Measurements from ENCODE around the gene LSR. TPM values are rescaled to one million over a fixed set of nuclear protein-coding genes. Genes with fewer than 3 reads are reported as not detected.
"Not testable (repeated sequence)": the region's sequence is repeated elsewhere in the genome, so short reads cannot be mapped to it uniquely, and the experiment has no call there.

Gene LSR
- polyA plus RNA-seq, 6 donors from 2014 or later = 11.7 to 46.3 (median 34.8) TPM

DNA sequence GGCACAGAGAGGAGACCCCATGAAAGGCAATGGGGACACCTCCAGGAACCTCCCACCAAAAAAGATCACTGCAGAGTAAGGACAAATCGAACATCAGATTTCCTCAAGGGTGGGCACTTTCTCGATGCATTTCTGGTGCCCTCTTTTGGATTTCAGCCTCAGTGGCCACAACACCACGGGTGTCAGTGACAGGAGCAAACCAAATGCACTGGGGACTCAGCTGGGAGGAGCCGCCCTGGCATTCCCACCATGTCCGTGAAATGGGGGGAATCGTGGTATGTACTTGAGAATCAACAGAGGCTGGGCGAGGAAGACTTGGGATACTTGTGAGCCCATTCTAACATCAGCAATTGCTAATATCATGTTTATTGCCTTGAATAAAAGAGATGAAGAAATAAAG lies 36.6 kb upstream of the LSR start:
- Mint-ChIP-seq H3K9me3 (peaks cover 0 to 16% (median 4%) of the 10 kb centered on the region in 7 donors), H3K4me3 (peak overlapping the region; percentile 75 to 95 (median 86)), H3K36me3 (peaks cover 0 to 9% of the 10 kb centered on the region in 2 donors), H3K4me1 (peaks cover 39 to 92% (median 70%) of the 10 kb centered on the region in 3 donors), H3K27me3 (no peaks in the 10 kb centered on the region), H3K27ac (peak overlapping the region; percentile 100)
- no peak for ATAC-seq (ENCODE audit: low read depth in 2 of 2)
- DNase-seq = no peak

DNA sequence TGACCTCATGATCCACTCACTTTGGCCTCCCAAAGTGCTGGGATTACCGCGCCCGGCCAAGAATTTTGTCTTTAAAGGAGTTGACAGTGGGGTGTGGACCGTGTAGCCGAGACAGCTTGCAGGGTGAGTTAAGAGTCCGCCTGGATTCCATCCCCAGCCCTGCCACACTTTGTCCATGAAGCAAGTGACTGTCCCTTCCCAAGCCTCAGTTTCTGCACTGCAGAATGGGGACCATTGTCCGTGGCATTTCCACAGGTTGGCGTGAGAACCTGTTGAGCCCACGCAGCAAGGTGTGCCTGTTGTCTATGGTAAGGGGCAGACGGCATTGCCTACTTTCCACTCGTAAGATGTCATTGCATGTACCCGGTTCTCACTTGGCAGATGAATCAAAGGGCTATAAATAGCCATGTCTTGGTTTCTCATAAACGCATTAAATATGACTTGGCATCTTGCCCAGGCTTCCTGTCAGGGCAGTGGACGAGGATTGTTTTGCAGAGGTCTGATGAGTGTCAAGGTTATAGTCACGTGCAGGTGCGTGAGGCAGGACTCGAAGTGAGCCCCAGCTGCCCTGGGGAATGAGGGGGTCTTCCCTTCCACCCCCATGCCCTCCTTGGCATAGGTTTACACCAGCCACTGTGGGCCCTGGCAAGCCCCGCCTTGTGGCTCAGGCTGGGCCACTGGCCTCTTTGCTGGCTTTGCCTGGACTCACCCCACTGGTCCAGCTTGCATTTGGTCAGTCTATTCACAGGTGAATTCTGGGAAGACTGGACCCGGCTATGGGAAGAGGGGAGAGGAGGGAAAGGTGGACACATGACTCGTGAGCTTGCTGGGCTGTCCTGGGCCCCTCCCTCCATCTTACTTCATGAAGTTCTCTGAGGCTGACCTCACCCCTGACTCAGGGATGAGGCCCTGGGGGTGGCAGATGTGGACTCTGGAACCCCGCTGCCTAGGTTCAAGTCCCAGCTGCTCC lies 34.9 kb upstream of the LSR start:
- Mint-ChIP-seq H3K4me3 (peak overlapping the region; percentile 50 to 95 (median 84)), H3K27ac (peak overlapping the region; percentile 100), H3K4me1 (peaks cover 34 to 87% (median 64%) of the 10 kb centered on the region in 3 donors), H3K27me3 (no peaks in the 10 kb centered on the region), H3K36me3 (peaks cover 0 to 9% of the 10 kb centered on the region in 2 donors), H3K9me3 (peaks cover 0 to 10% (median 1%) of the 10 kb centered on the region in 7 donors)
- peak; percentile 95 for DNase-seq
- ATAC-seq (ENCODE audit: low read depth in 2 of 2) = peak; percentile 61 to 65

DNA sequence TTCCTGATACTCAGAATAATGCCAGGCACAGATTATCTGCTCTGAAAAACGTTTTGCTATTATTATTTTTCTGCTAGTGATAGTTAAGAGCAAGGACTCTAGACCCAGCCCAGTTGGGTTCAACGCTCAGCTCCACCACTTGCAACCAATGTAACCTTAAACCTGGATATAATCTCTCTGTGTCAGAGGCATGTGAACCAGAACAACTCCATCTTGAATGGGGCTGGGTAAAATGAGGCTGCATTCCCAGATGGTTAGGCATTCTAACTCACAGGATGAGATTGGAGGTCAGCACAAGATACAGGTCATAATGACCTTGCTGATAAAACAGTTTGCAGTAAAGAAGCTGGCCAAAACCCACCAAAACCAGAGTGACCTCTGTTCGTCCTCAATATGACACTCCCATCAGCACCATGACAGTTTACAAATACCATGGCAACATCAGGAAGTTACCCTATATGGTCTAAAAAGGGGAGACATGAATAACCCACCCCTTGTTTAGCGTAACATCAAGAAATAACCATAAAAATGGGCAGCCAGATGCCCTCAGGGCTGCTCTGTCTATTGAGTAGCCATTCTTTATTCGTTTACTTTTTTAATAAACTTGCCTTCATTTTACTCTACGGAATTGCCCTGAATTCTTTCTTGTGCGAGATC lies 33.9 kb upstream of the LSR start:
- H3K4me1 Mint-ChIP-seq = peaks cover 38 to 77% (median 64%) of the 10 kb centered on the region in 3 donors
- H3K36me3 Mint-ChIP-seq = peaks cover 0 to 9% of the 10 kb centered on the region in 2 donors
- no peaks in the 10 kb centered on the region for H3K27me3 Mint-ChIP-seq
- no peak for ATAC-seq (ENCODE audit: low read depth in 2 of 2)
- H3K27ac Mint-ChIP-seq = peak overlapping the region; percentile 100
- H3K4me3 Mint-ChIP-seq = peak overlapping the region in 4 of 8 donors; percentile 35 to 82 (median 68)
- peaks cover 0 to 10% (median 3%) of the 10 kb centered on the region in 7 donors for H3K9me3 Mint-ChIP-seq
- no peak for DNase-seq

DNA sequence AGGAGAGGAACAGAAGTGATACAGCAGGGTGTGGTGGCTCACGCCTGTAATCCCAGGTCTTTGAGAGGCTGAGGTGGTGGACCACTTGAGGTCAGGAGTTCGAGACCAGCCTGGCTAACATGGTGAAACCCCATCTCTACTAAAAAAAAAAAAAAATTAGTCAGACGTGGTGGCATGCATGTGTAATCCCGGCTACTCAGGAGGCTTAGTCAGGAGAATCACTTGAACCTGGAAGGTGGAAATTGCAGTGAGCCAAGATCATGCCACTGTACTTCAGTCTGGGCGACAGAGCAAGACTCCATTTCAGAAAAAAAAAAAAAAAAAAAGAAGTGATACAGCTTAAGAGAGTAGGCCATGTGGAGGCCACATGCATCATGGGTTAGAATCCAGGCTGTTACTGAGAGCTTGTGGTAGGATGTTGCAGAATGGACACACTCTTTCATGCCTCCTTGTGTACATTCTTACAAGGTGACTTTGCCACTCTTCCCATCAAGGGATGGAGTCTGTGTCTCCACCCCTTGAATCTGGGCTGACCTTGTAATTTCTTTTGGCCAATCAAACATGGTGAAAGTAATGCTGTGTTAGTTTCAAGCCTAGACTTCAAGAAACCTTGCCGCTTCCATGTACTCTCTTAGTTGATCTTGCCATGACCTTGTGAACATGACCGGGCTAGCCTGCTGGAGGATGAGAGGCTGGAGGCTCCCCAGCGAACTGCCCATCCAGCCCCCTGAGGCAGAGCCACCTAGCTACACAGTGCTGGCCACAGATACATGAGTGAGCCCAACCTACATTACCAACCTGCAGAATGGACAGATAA lies 32.6 kb upstream of the LSR start:
- peaks cover 33 to 68% (median 57%) of the 10 kb centered on the region in 3 donors for H3K4me1 Mint-ChIP-seq
- peak overlapping the region; percentile 82 to 100 (median 100) for H3K27ac Mint-ChIP-seq
- DNase-seq (no peak), ATAC-seq (ENCODE audit: low read depth in 2 of 2) (no peak)
- H3K9me3 Mint-ChIP-seq = peaks cover 0 to 10% (median 3%) of the 10 kb centered on the region in 7 donors
- H3K27me3 Mint-ChIP-seq = no peaks in the 10 kb centered on the region
- peak overlapping the region in 3 of 8 donors; percentile 7 to 69 (median 45) for H3K4me3 Mint-ChIP-seq
- peaks cover 0 to 9% of the 10 kb centered on the region in 2 donors for H3K36me3 Mint-ChIP-seq

DNA sequence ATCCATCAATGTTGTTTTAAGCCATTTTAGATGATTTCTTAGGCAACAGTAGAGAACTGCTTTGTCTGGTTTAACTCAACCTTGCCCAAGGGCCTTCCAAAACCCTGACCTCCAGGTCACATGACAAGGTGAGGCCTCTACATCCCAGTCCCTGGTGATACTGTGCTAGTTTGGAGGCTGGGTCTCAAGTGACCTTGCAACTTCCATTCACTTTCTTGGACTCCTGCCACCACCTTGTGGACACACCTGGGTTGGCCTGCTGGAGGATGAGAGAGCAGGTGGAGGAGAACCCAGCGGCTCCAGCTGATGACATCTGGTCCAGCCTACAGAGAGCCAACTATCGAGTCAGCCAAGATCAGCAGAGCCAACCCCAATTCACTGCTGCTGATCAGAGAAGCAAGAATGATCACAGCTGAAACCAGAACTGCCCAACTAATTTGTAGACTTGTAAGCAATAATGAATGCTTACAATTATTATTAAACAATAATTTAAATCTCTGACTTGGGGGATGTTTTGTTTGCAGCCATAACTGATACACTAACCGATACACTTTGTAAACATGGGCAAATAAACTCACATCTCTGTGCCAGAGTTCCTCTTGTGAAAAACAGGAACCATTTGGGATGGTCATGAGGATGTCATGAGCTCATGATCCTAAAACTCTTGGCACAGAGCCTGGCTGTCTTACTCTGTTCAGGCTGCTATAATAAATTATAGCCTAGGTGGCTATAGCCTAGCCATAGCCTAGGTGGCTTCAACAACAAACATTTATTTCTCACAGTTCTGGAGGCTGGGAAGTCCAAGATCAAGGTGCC lies 31.8 kb upstream of the LSR start:
- peaks cover 0 to 7% (median 3%) of the 10 kb centered on the region in 7 donors for H3K9me3 Mint-ChIP-seq
- peak overlapping the region in 2 of 8 donors; percentile 6 to 20 for H3K4me3 Mint-ChIP-seq
- peak overlapping the region; percentile 28 to 100 (median 97) for H3K27ac Mint-ChIP-seq
- H3K27me3 Mint-ChIP-seq = no peaks in the 10 kb centered on the region
- DNase-seq (no peak), ATAC-seq (ENCODE audit: low read depth in 2 of 2) (no peak)
- H3K4me1 Mint-ChIP-seq = peaks cover 26 to 60% (median 54%) of the 10 kb centered on the region in 3 donors
- H3K36me3 Mint-ChIP-seq = peaks cover 0 to 5% of the 10 kb centered on the region in 2 donors

DNA sequence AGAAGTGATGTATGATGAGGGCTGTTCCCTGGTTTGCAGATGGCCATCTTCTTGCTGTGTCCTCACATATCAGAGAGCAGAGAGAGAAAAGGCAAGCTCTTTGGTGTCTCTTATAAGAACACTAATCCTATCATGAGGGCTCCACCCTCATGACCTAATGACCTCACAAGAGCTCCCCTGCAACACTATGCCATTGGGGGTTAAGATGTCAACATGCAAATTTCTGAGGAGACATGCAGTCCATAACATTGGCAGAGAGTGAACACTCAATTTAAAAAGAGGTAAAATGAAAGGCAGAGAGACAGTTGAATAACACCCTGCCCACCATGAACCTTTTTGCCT lies 31.2 kb upstream of the LSR start:
- Mint-ChIP-seq H3K4me3 (no peak overlapping the region), H3K36me3 (no peaks in the 10 kb centered on the region), H3K27me3 (no peaks in the 10 kb centered on the region), H3K27ac (peak overlapping the region in 3 of 6 donors; percentile 28 to 100 (median 81)), H3K9me3 (peaks cover 0 to 3% (median 0%) of the 10 kb centered on the region in 7 donors), H3K4me1 (peaks cover 20 to 59% (median 54%) of the 10 kb centered on the region in 3 donors)
- DNase-seq (no peak), ATAC-seq (ENCODE audit: low read depth in 2 of 2) (no peak)

DNA sequence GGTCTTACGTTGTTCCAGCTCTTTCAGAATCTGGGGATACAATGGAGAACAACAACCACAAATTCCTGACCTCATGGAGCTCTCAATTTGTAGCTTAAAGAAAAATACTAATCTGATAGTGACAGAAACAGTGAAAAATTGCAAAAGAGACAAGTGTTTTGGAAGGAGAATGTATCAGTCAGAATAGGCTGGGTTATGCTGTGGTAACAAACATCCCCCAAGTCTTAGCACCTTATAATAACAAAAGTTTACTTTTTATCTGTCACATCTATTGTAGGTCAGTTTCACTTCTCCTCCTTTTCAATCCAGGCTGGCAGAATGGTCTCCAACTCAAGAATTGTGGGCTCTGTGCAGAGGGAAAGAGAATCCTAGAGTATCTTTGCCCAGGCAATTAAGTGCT lies 29.8 kb upstream of the LSR start:
- Mint-ChIP-seq H3K27me3 (no peaks in the 10 kb centered on the region), H3K27ac (no peak overlapping the region), H3K4me1 (peaks cover 20 to 57% (median 46%) of the 10 kb centered on the region in 3 donors), H3K9me3 (peaks cover 0 to 3% (median 0%) of the 10 kb centered on the region in 7 donors), H3K36me3 (no peaks in the 10 kb centered on the region), H3K4me3 (no peak overlapping the region)
- DNase-seq (no peak), ATAC-seq (ENCODE audit: low read depth in 2 of 2) (no peak)

DNA sequence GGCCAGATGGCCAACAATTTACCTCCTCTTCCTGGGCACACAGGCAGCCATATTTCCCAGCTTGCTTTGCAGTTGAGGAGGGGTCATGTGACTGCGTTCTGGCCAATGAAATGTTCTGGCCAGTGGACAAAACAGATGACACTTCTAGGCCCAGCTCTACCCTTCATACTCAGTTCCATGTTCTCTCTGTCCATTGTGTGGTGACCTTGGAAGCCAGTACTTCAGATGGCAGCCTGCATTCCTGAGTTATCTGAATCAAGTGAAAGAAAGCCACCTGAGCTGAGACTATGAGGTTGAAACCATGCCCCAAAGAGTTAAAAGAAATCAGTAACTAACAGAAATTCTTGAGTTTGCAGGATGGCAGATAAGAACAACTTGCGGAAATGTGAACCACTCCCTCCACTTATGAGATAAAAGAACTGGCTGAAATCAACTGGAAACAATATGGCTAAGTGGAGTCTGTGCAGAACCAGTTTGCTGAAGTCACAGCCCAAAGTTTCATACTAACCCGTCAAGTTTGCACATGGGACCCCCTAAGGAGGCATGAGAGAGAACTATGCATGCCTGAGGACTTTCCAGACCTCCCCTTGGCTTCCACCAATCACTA lies 28.4 kb upstream of the LSR start:
- H3K4me3 Mint-ChIP-seq = no peak overlapping the region
- peaks cover 18 to 55% (median 40%) of the 10 kb centered on the region in 3 donors for H3K4me1 Mint-ChIP-seq

DNA sequence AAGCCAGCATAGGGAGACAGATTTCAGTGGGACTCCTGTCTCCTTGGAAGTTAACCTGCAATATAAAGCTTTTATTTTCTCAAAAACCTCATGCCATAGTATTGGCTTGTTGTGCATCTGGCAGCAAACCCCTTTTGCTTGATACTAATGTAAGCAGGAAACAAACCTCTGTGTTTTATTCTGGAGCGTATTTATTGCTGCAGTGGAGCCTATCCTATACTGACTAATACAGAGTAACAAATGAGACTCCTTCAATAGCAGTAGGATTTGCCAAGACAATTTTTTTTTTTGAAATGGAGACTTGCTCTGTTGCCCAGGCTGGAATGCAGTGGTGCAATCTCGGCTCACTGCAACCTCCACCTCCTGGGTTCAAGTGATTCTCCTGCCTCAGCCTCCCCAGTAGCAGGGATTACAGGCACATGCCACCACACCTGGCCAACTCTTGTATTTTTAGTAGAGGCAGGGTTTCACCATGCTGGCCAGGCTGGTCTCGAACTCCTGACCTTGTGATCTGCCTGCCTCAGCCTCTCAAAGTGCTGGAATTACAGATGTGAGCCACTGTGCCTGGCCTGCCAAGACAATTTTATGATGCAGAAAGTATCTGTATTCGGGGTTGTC lies 27.7 kb upstream of the LSR start:
- ATAC-seq (ENCODE audit: low read depth in 2 of 2); H3K36me3 Mint-ChIP-seq; H3K27me3 Mint-ChIP-seq; H3K4me3 Mint-ChIP-seq; DNase-seq; H3K9me3 Mint-ChIP-seq: not testable (repeated sequence)
- H3K4me1 Mint-ChIP-seq = peaks cover 13 to 55% (median 40%) of the 10 kb centered on the region in 3 donors
- peak overlapping the region in 1 of 6 donors; percentile 13 for H3K27ac Mint-ChIP-seq

More for the DNA sequence above, 28.4 kb upstream of the LSR start:
- no peaks in the 10 kb centered on the region for H3K27me3 Mint-ChIP-seq
- peaks cover 0 to 3% (median 0%) of the 10 kb centered on the region in 7 donors for H3K9me3 Mint-ChIP-seq
- peak overlapping the region in 1 of 6 donors; percentile 13 for H3K27ac Mint-ChIP-seq
- no peaks in the 10 kb centered on the region for H3K36me3 Mint-ChIP-seq
- ATAC-seq (ENCODE audit: low read depth in 2 of 2) (no peak), DNase-seq (no peak)

DNA sequence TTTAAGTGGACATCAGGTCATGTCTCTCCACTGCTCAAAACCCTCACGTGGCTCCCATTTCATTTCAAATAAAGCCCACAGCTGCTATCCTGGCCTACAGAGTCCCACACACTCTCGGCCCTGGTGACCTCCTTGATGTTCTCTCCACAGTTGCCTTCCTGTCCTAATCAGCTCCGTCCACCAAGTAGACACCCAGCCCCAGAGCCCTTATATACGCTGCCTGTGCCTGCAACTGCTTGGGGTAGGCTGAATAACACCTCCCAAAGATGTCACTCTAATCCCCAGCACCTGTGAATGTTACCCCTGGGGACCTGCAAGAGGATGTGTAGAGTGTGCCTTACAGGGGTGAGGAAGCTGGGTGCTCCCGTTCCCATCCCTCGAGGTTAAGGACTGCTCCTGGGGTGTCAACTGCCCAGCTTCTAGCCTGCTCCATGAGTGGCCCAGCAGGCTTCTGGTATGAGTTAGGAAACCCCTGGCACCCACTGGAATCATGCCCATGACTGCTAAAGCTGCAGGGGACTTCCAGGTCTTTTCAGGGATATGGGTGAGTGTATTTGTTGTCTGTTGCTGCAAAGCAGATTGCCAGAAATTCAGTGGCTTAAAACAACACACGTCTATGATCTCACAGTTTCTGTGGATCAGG lies 26.3 kb upstream of the LSR start:
- no peak for DNase-seq
- H3K4me1 Mint-ChIP-seq = peaks cover 7 to 43% (median 33%) of the 10 kb centered on the region in 3 donors
- no peak overlapping the region for H3K4me3 Mint-ChIP-seq
- no peaks in the 10 kb centered on the region for H3K36me3 Mint-ChIP-seq
- H3K27ac Mint-ChIP-seq = peak overlapping the region in 1 of 6 donors; percentile 37
- no peaks in the 10 kb centered on the region for H3K27me3 Mint-ChIP-seq
- ATAC-seq (ENCODE audit: low read depth in 2 of 2) = no peak
- peaks cover 0 to 3% (median 0%) of the 10 kb centered on the region in 7 donors for H3K9me3 Mint-ChIP-seq

DNA sequence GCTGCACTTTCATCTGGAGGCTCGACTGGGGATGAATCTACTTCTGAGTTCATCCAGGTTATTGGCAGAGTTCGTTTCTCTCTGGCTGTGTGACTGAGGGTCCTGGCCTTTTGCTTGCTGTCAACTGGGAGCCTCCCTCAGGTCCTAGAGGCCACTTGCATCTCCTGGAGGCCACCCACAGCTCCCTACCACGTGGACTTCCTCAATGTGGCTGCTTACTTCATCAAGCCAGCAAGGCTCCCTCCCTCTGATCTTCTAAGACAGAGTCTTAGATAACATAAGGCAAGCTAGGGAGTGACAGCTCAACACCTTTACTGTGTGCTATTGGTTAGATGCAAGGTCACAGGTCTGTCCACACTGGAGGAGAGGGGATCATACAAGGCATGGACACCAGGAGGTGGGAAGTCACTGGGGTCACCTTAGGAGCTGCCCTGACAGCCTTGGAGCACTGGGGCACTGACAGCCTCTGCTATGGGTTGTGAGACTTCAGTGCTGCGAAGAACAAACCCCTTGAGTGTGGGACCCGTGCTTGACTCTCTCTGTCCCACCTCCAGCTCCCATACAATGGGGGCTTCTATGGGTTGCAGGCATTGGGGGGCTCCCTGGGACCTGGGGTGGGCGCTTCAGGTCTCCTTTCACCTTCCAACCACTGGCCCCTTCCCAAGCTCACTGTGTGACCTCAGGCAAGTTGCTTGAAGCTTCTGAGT lies 25.6 kb upstream of the LSR start:
- Mint-ChIP-seq H3K9me3 (peaks cover 0 to 3% (median 0%) of the 10 kb centered on the region in 7 donors), H3K27me3 (no peaks in the 10 kb centered on the region), H3K36me3 (no peaks in the 10 kb centered on the region), H3K4me1 (peaks cover 7 to 38% (median 33%) of the 10 kb centered on the region in 3 donors), H3K27ac (peak overlapping the region in 2 of 6 donors; percentile 76 to 87), H3K4me3 (no peak overlapping the region)
- ATAC-seq (ENCODE audit: low read depth in 2 of 2) = no peak
- no peak for DNase-seq
